H1 (cell line): ENCODE measurements around the gene WDR27. TPM values are rescaled to one million over a fixed set of nuclear protein-coding genes. Genes with fewer than 3 reads are reported as not detected.

Experiments used
- CTCF ChIA-PET: fragments of 300-600 bp; sonication (Branson Sonifier 250); formaldehyde crosslinking; loops from one replicate; lab custom pipeline; 2021; ENCODE audit not compliant: partially characterized antibody; lab: Charles Lee
- POLR2A ChIA-PET: fragments of 300-600 bp; sonication (Branson Sonifier 250); formaldehyde crosslinking; loops from one replicate; lab custom pipeline; 2021; ENCODE audit warnings: inconsistent platforms; ENCODE audit not compliant: partially characterized antibody; lab: Charles Lee
- DNase-seq, 2 experiments: peaks; one replicate each; pipeline versions ENCODE4 v3.0.0 to v3.0.0-alpha.2; 2010 to 2022; ENCODE audit warnings: low spot score in 2 of 2, low read depth in 1 of 2, mixed read lengths in 1 of 2
- FAIRE-seq: peaks from 2 replicates; lab custom pipeline; 2011; peaks lifted over from hg19 to GRCh38; lab: Jason Lieb, UNC
- H2AFZ ChIP-seq: 2 replicates; pipeline ENCODE4 v1.8.1; 2012; ENCODE audit warnings: low read length, inconsistent platforms
- H2AK5ac ChIP-seq: 2 replicates; pipeline ENCODE4 v1.6.1; 2013; ENCODE audit warnings: low read depth, low read length
- H2BK120ac ChIP-seq: replicated peaks from 2 replicates; pipeline ENCODE3; 2013; ENCODE audit warnings: low read depth, low read length, inconsistent platforms
- H2BK12ac ChIP-seq: 2 replicates; pipeline ENCODE4 v1.6.1; 2013; ENCODE audit warnings: low read depth, low read length
- H2BK15ac ChIP-seq: 2 replicates; pipeline ENCODE4 v1.6.1; 2013; ENCODE audit warnings: low read length
- H2BK20ac ChIP-seq: 2 replicates; pipeline ENCODE4 v1.6.1; 2013; ENCODE audit warnings: low read length
- H2BK5ac ChIP-seq: 2 replicates; pipeline ENCODE4 v1.6.1; 2013; ENCODE audit warnings: low read depth, low read length
- H3K14ac ChIP-seq: 2 replicates; pipeline ENCODE4 v1.6.1; 2013; ENCODE audit warnings: inconsistent platforms; ENCODE audit not compliant: insufficient read length
- H3K18ac ChIP-seq: 2 replicates; pipeline ENCODE4 v1.6.1; 2013; ENCODE audit warnings: low read length; ENCODE audit errors: extremely low read depth
- H3K23ac ChIP-seq: 2 replicates; pipeline ENCODE4 v1.6.1; 2013; ENCODE audit warnings: inconsistent platforms; ENCODE audit not compliant: insufficient read length
- H3K23me2 ChIP-seq: 2 replicates; pipeline ENCODE4 v1.6.1; 2013; ENCODE audit warnings: low read depth, low read length
- H3K27ac ChIP-seq: 2 replicates; pipeline ENCODE4 v1.6.1; 2011; ENCODE audit warnings: low read depth, low read length, inconsistent platforms
- H3K27me3 ChIP-seq, 4 experiments: replicated peaks in 1 of 4; 1 replicate in 1 of 4; 2 replicates in 3 of 4; pipeline versions ENCODE4 v1.6.1 to v1.8.1; 2011 to 2013; ENCODE audit warnings: low read length in 3 of 4, mild to moderate bottlenecking in 3 of 4, inconsistent platforms in 2 of 4, mixed read lengths in 2 of 4, moderate library complexity in 1 of 4; ENCODE audit not compliant: control insufficient read depth in 3 of 4, insufficient read depth in 3 of 4; ENCODE audit errors: extremely low read depth in 1 of 4
- H3K36me3 ChIP-seq, 4 experiments: 2 replicates each; pipeline versions ENCODE4 v1.6.1 to v1.8.1; 2011 to 2013; ENCODE audit warnings: mild to moderate bottlenecking in 4 of 4, low read length in 3 of 4, moderate library complexity in 2 of 4, control low read depth in 1 of 4, inconsistent platforms in 1 of 4; ENCODE audit not compliant: insufficient read depth in 4 of 4, control insufficient read depth in 2 of 4
- H3K4ac ChIP-seq: replicated peaks from 2 replicates; pipeline ENCODE3; 2013; ENCODE audit warnings: low read length, low read depth, mixed read lengths, inconsistent platforms; ENCODE audit not compliant: insufficient read length
- H3K4me1 ChIP-seq, 4 experiments: replicated peaks in 1 of 4; 1 replicate in 1 of 4; 2 replicates in 3 of 4; pipeline versions ENCODE4 v1.6.1 to v1.8.1; 2011 to 2013; ENCODE audit warnings: low read length in 3 of 4, inconsistent platforms in 2 of 4, mixed read lengths in 1 of 4; ENCODE audit not compliant: insufficient read depth in 4 of 4, control insufficient read depth in 3 of 4
- H3K4me2 ChIP-seq, 2 experiments: 2 replicates each; pipeline versions ENCODE4 v1.6.1 to v1.8.1; 2011 to 2013; ENCODE audit warnings: low read depth in 2 of 2, low read length in 2 of 2, control low read depth in 1 of 2, inconsistent platforms in 1 of 2, mild to moderate bottlenecking in 1 of 2; ENCODE audit not compliant: insufficient read depth in 1 of 2
- H3K4me3 ChIP-seq, 4 experiments: fragments of 200-600, 300-600 bp in 1 of 4; sonication (generic), shearing (Covaris generic), sonication (Bioruptor Twin) in 1 of 4; 2 replicates each; pipeline versions ENCODE4 v1.5.1 to v1.8.1; 2011 to 2016; ENCODE audit warnings: low read length in 4 of 4, low read depth in 3 of 4, control low read depth in 2 of 4, inconsistent platforms in 2 of 4, mild to moderate bottlenecking in 2 of 4, mixed read lengths in 1 of 4, moderate library complexity in 1 of 4; ENCODE audit not compliant: insufficient read depth in 2 of 4; ENCODE audit errors: extremely low read depth in 1 of 4
- H3K56ac ChIP-seq: replicated peaks from 2 replicates; pipeline ENCODE3; 2013; ENCODE audit warnings: low read depth, mild to moderate bottlenecking, mixed read lengths, low read length, inconsistent platforms; ENCODE audit not compliant: insufficient read length
- H3K79me1 ChIP-seq: 2 replicates; pipeline ENCODE4 v1.6.1; 2013; ENCODE audit warnings: low read depth, low read length, control low read depth
- H3K79me2 ChIP-seq, 2 experiments: 2 replicates each; pipeline versions ENCODE4 v1.6.1 to v1.8.1; 2012 to 2013; ENCODE audit warnings: low read length in 2 of 2, mild to moderate bottlenecking in 2 of 2, inconsistent platforms in 1 of 2; ENCODE audit not compliant: insufficient read depth in 2 of 2, control insufficient read depth in 1 of 2
- H3K9ac ChIP-seq, 4 experiments: replicated peaks in 1 of 4; 1 replicate in 1 of 4; 2 replicates in 3 of 4; pipeline versions ENCODE4 v1.6.1 to v1.8.1; 2011 to 2013; ENCODE audit warnings: low read depth in 3 of 4, low read length in 3 of 4, control low read depth in 2 of 4, mild to moderate bottlenecking in 2 of 4, moderate library complexity in 2 of 4, inconsistent platforms in 1 of 4; ENCODE audit errors: extremely low read depth in 1 of 4
- H3K9me3 ChIP-seq, 2 experiments: 2 replicates each; pipeline versions ENCODE4 v1.6.1 to v1.8.1; 2012 to 2013; ENCODE audit warnings: mild to moderate bottlenecking in 2 of 2, moderate library complexity in 2 of 2, control low read depth in 1 of 2, inconsistent platforms in 1 of 2, low read depth in 1 of 2, low read length in 1 of 2, mixed read lengths in 1 of 2; ENCODE audit not compliant: insufficient read depth in 2 of 2
- H4K20me1 ChIP-seq, 2 experiments: replicated peaks in 1 of 2; 2 replicates each; pipeline versions ENCODE3 to v1.8.1; 2011 to 2013; ENCODE audit warnings: inconsistent platforms in 2 of 2, low read length in 2 of 2, mild to moderate bottlenecking in 1 of 2; ENCODE audit not compliant: insufficient read depth in 2 of 2, control insufficient read depth in 1 of 2
- H4K5ac ChIP-seq: 2 replicates; pipeline ENCODE4 v1.6.1; 2013; ENCODE audit warnings: low read length, low read depth, mixed read lengths, inconsistent platforms; ENCODE audit not compliant: insufficient read length
- H4K8ac ChIP-seq: 2 replicates; pipeline ENCODE4 v1.8.0; 2013; ENCODE audit warnings: mild to moderate bottlenecking, moderate library complexity, low read length, inconsistent platforms; ENCODE audit not compliant: insufficient read depth; ENCODE audit errors: extremely low read depth
- H4K91ac ChIP-seq: replicated peaks from 2 replicates; pipeline ENCODE3; 2013; ENCODE audit warnings: low read length, mixed read lengths, inconsistent platforms; ENCODE audit not compliant: insufficient read length
- CREB1 ChIP-seq: IDR thresholded peaks from 2 replicates; pipeline ENCODE4 v1.6.1; 2012; ENCODE audit warnings: inconsistent platforms
- EP300 ChIP-seq, 2 experiments: IDR thresholded peaks; 1 replicate in 1 of 2; 2 replicates in 1 of 2; pipeline ENCODE4 v1.6.1; 2011 to 2012; ENCODE audit warnings: low read depth in 2 of 2, low read length in 2 of 2, mild to moderate bottlenecking in 2 of 2, borderline replicate concordance in 1 of 2, inconsistent platforms in 1 of 2, moderate library complexity in 1 of 2
- KDM1A ChIP-seq: fragments of 200-600, 300-600 bp; sonication (generic); IDR thresholded peaks from 2 replicates; pipeline ENCODE4 v1.7.1; 2016; ENCODE audit warnings: mild to moderate bottlenecking, low read length, borderline replicate concordance
- MAFK ChIP-seq: IDR thresholded peaks from 2 replicates; pipeline ENCODE4 v1.6.1; 2012; ENCODE audit warnings: low read depth, mild to moderate bottlenecking, improper control_type of control experiment, low read length
- POLR2A ChIP-seq, 2 experiments: IDR thresholded peaks; 1 replicate in 1 of 2; 2 replicates in 1 of 2; pipeline ENCODE4 v1.6.1; 2011; ENCODE audit warnings: low read depth in 2 of 2, low read length in 2 of 2, mild to moderate bottlenecking in 2 of 2; ENCODE audit errors: control extremely low read depth in 1 of 2
- POU5F1 ChIP-seq: IDR thresholded peaks from 2 replicates; pipeline ENCODE4 v1.6.1; 2011; ENCODE audit warnings: low read depth, mild to moderate bottlenecking, low read length, moderate library complexity
- SIN3A ChIP-seq, 2 experiments: IDR thresholded peaks in 1 of 2; conservative IDR thresholded peaks in 1 of 2; 2 replicates each; pipeline ENCODE4 v1.6.1; 2011 to 2012; ENCODE audit warnings: low read length in 2 of 2, improper control_type of control experiment in 1 of 2, low read depth in 1 of 2, mild to moderate bottlenecking in 1 of 2
- SIX5 ChIP-seq: IDR thresholded peaks from 2 replicates; pipeline ENCODE4 v1.6.1; 2011; ENCODE audit warnings: mild to moderate bottlenecking, low read depth, low read length
- TAF7 ChIP-seq: optimal IDR thresholded peaks from 2 replicates; pipeline ENCODE3; 2011; ENCODE audit warnings: low read depth, mild to moderate bottlenecking, inconsistent platforms, low read length, moderate library complexity, borderline replicate concordance
- WGBS, 2 experiments: shearing (Covaris generic) in 1 of 2; methylation state at CpG; one replicate each; pipeline versions ENCODE4 v1.1.6 to v1.1.7; 2013 to 2015; ENCODE audit warnings: low lambda C conversion rate in 2 of 2, mixed read lengths in 2 of 2, inconsistent platforms in 1 of 2, low coverage in 1 of 2, missing lambda C conversion rate in 1 of 2; ENCODE audit not compliant: insufficient replicate concordance in 2 of 2, insufficient coverage in 1 of 2, insufficient read length in 1 of 2; ENCODE audit errors: extremely low coverage in 1 of 2, missing lambda C conversion rate in 1 of 2; 5-methylcytosine and 5-hydroxymethylcytosine counted together
- polyA plus RNA-seq, 7 experiments: library from polyadenylated mRNA; depleted of rRNA in 3 of 7; stranded (reverse) in 5 of 7; unstranded in 2 of 7; fragments of >200 nt in 5 of 7; fragments of 200-250 nt in 2 of 7; gene quantifications; 1 replicate in 5 of 7; 2 replicates in 1 of 7; 4 replicates in 1 of 7; pipeline versions ENCODE4 v1.2.1 to v1.2.3, GENCODE V29; 2011 to 2013; ENCODE audit warnings: missing spikeins in 2 of 7, mixed read lengths in 2 of 7
- total RNA-seq: library from RNA; stranded (reverse); fragmentation: NEBNext Ultra II Directional; extraction: Animal tissue kit (Norgen Biotek cat#: 25700); gene quantifications from 2 replicates; pipeline ENCODE4 v1.2.1, GENCODE V29; 2021

Gene WDR27
- total and polyA plus RNA-seq, 2 of the 8 experiments (the other 6 are each of a cell fraction or from before 2014, with no cell fraction given), result 53.6 to 68.6 TPM

- DNase-seq, result no peak
- no peak for FAIRE-seq
- no peak overlapping the region for H3K18ac ChIP-seq
Measured at GRCh38 chr6:169503422-169504152, 198.2 kb downstream of the WDR27 start.

More at GRCh38 chr6:169503422-169504152, 198.2 kb downstream of the WDR27 start:
- Histone ChIP-seq H3K27ac (no peak overlapping the region), H3K4me3 (no peak overlapping the region), H3K36me3 (no peaks in the 10 kb centered on the region), H3K79me2 (no peaks in the 10 kb centered on the region), H3K4me1 (no peaks in the 10 kb centered on the region; a peak in 1 of 7 replicates), H2BK15ac (no peak overlapping the region), H2AK5ac (no peak overlapping the region), H3K23ac (no peak overlapping the region), H2BK12ac (no peak overlapping the region), H3K27me3 (no peaks in the 10 kb centered on the region), H3K79me1 (no peaks in the 10 kb centered on the region; the same call in 1 of the 2 replicates), H4K91ac (no peak overlapping the region), H2AFZ (no peak overlapping the region), H3K14ac (no peak overlapping the region), H3K23me2 (no peaks in the 10 kb centered on the region), H2BK5ac (no peak overlapping the region), H2BK20ac (no peak overlapping the region), H4K20me1 (no peaks in the 10 kb centered on the region), H3K4ac (no peak overlapping the region), H3K9ac (no peak overlapping the region), H2BK120ac (no peak overlapping the region), H4K5ac (no peak overlapping the region), H3K56ac (no peak overlapping the region), H3K9me3 (no peaks in the 10 kb centered on the region), H4K8ac (no peak overlapping the region), H3K4me2 (no peak overlapping the region)
- WGBS, 2 experiments, result 90% methylated on average over 4 of the region's 4 CpGs; no CpG with 5 or more reads in 1 of the 2 experiments
- CTCF ChIA-PET, result no interaction called here
- POLR2A ChIA-PET, result no interaction called here
- TF ChIP-seq SIX5 (no peak), MAFK (no peak), KDM1A (no peak), SIN3A (conservative IDR thresholded peaks at IDR 0.05 in 1 of 2, IDR thresholded peaks at IDR 0.05 in 1 of 2; ENCODE audit: low read depth in 1 of 2, low read length in 2 of 2) (no peak), POU5F1 (no peak), EP300 (IDR thresholded peaks at IDR 0.05; ENCODE audit: borderline replicate concordance in 1 of 2, low read depth in 2 of 2, low read length in 2 of 2) (no peak), POLR2A (IDR thresholded peaks at IDR 0.05; ENCODE audit: control extremely low read depth in 1 of 2, low read depth in 2 of 2, low read length in 2 of 2) (no peak), TAF7 (no peak), CREB1 (no peak)
